ENCODE data around the gene FZD4. TPM values are rescaled to one million over a fixed set of nuclear protein-coding genes. Genes with fewer than 3 reads are reported as not detected.

FZD4 gene
- total RNA-seq, 1 experiment from 2014 or later = 4.4 TPM

GRCh38 chr11:86949995-86950660 is 5.1 kb downstream of the FZD4 start:
- ChIA-PET RAD21 (ENCODE audit: low non-redundant PET in 1 of 2, low total read pairs in 2 of 2, uncharacterized antibody in 2 of 2, unreplicated experiment in 2 of 2) (no interaction called here), CTCF (no interaction called here), POLR2A (no interaction called here)
- Histone ChIP-seq H3K9me2 (ENCODE audit: insufficient read depth) (no peaks in the 10 kb centered on the region), H3K4me2 (ENCODE audit: low read length) (no peak overlapping the region), H3K9ac (ENCODE audit: low read length) (no peak overlapping the region), H3K4me3 (replicated peaks in 1 of 2; ENCODE audit: low read depth in 1 of 2, low read length in 2 of 2) (no peak overlapping the region), H3K27ac (ENCODE audit: low read depth, low read length) (no peak overlapping the region), H4K20me1 (ENCODE audit: insufficient read depth) (no peaks in the 10 kb centered on the region), H3K4me1 (ENCODE audit: control insufficient read depth in 1 of 2, insufficient read depth in 2 of 2, low read length in 2 of 2) (peaks cover 0 to 10% of the 10 kb centered on the region in 2 experiments; a peak in 2 of 4 replicates), H3K9me3 (ENCODE audit: control insufficient read depth in 1 of 2, insufficient read depth in 1 of 2, low read depth in 1 of 2, low read length in 2 of 2) (no peaks in the 10 kb centered on the region), H3K79me2 (ENCODE audit: insufficient read depth, low read length) (no peaks in the 10 kb centered on the region), H3K27me3 (ENCODE audit: insufficient read depth, low read length) (no peaks in the 10 kb centered on the region), H3K36me3 (ENCODE audit: control insufficient read depth in 1 of 2, insufficient read depth in 2 of 2, low read length in 2 of 2) (no peaks in the 10 kb centered on the region), H2AFZ (ENCODE audit: low read depth, low read length, poor library complexity, severe bottlenecking) (no peak overlapping the region)
- no peak for DNase-seq (ENCODE audit: low read depth, low spot score)
- intact Hi-C loops (cut with micrococcal nuclease) = no loop called here
- BruUV-seq (replicated peaks) = no TSS peak
- TF ChIP-seq TCF7L2 (IDR thresholded peaks at IDR 0.05; ENCODE audit: borderline replicate concordance, extremely low read depth, insufficient read depth, insufficient read length) (no peak), ZBTB33 (IDR thresholded peaks at IDR 0.05; ENCODE audit: extremely low read depth, insufficient replicate concordance, low read length) (no peak), CBX3 (IDR thresholded peaks at IDR 0.05; ENCODE audit: low read depth) (no peak), SP1 (IDR thresholded peaks at IDR 0.05; ENCODE audit: low read depth) (no peak), FOSL1 (IDR thresholded peaks at IDR 0.05; ENCODE audit: low read depth) (no peak), REST (IDR thresholded peaks at IDR 0.05; ENCODE audit: low read depth) (no peak), CEBPB (IDR thresholded peaks at IDR 0.05; ENCODE audit: low read depth) (no peak), POLR2A (IDR thresholded peaks at IDR 0.05; ENCODE audit: borderline replicate concordance, extremely low read depth, insufficient read depth, insufficient read length) (no peak), EZH2 (IDR thresholded peaks at IDR 0.05) (no peak), CTCF (IDR thresholded peaks at IDR 0.05 in 2 of 3, conservative IDR thresholded peaks at IDR 0.05 in 1 of 3; ENCODE audit: borderline replicate concordance in 1 of 3, insufficient read depth in 1 of 3, low read depth in 2 of 3, low read length in 2 of 3) (no peak), ELF1 (IDR thresholded peaks at IDR 0.05; ENCODE audit: borderline replicate concordance, low read depth) (no peak), ATF3 (IDR thresholded peaks at IDR 0.05) (no peak)
- no peak for ATAC-seq
